Ishikawa (cell line): ENCODE measurements around the gene DCXR.

Experiments
- CEBPB ChIP-seq: IDR thresholded peaks from 2 replicates; pipeline ENCODE4 v1.6.1; 2012
- FOXM1 ChIP-seq: IDR thresholded peaks from 2 replicates; pipeline ENCODE4 v1.6.1; 2012; ENCODE audit warnings: low read depth, borderline replicate concordance

- no peak for TF ChIP-seq CEBPB
- TF ChIP-seq FOXM1: no peak
Observed at GRCh38 chr17:82039695-82040299, 2.3 kb upstream of the DCXR start.
